Left lobe of liver (tissue), 2 donors: Measurements from ENCODE around the gene RAB9A. TPM values are rescaled to one million over a fixed set of nuclear protein-coding genes. Genes with fewer than 3 reads are reported as not detected.
"Not testable (repeated sequence)": the region's sequence is repeated elsewhere in the genome, so short reads cannot be mapped to it uniquely, and the experiment has no call there.

Experiments used
- ATAC-seq: fragments of 200-7000 bp; cut with Tn5 transposase; one replicate; pipeline ENCODE4 v1.9.1; 2020; ENCODE audit warnings: mild to moderate bottlenecking, moderate library complexity
- DNase-seq: peaks from one replicate; pipeline ENCODE4 v3.0.0-alpha.2; 2020; ENCODE audit warnings: low spot score
- total RNA-seq: library from RNA; stranded (reverse); gene quantifications from one replicate; pipeline ENCODE4 v1.2.1, GENCODE V29; 2021
- donor health status: DM: no; HTN: no; CAD: no; lungs with moderate emphysema.
- donor health status: DM: no; HTN: yes; CAD: no.

RAB9A gene
- total RNA-seq = 8.5 TPM

- ATAC-seq (peak; percentile 99), DNase-seq (peak; percentile 87)
Observed at GRCh38 chrX:13688958-13689740, at the start of gene RAB9A. Gene RAB9A, plus strand, starts transcription at chrX:13689128. Its CDS starts 19,619 bp downstream, at chrX:13708747.

- not testable (repeated sequence) for ATAC-seq, DNase-seq
Observed at GRCh38 chrX:13641684-13642083, 47.2 kb upstream of the RAB9A start.

GRCh38 chrX:13645464-13646153 lies 43.3 kb upstream of the RAB9A start:
- ATAC-seq = no peak
- DNase-seq = no peak

GRCh38 chrX:13646154-13646549 lies 42.8 kb upstream of the RAB9A start:
- ATAC-seq = peak; percentile 89

GRCh38 chrX:13647709-13648212 lies 41.2 kb upstream of the RAB9A start:
- DNase-seq (no peak), ATAC-seq (no peak)

More at GRCh38 chrX:13646154-13646549, 42.8 kb upstream of the RAB9A start:
- peak; percentile 47 for DNase-seq

- DNase-seq, ATAC-seq: not testable (repeated sequence)
Observed at GRCh38 chrX:13648336-13648735, 40.6 kb upstream of the RAB9A start.

- ATAC-seq (no peak), DNase-seq (no peak)
Observed at GRCh38 chrX:13649838-13650237, 39.1 kb upstream of the RAB9A start.

- no peak for DNase-seq
- no peak for ATAC-seq
Observed at GRCh38 chrX:13650318-13650717, 38.6 kb upstream of the RAB9A start.

- no peak for DNase-seq
Observed at GRCh38 chrX:13651150-13651549, 37.8 kb upstream of the RAB9A start.

GRCh38 chrX:13652287-13652793 lies 36.6 kb upstream of the RAB9A start:
- DNase-seq = no peak
- ATAC-seq = no peak

More at GRCh38 chrX:13651150-13651549, 37.8 kb upstream of the RAB9A start:
- ATAC-seq = no peak

GRCh38 chrX:13652850-13653693 lies 35.9 kb upstream of the RAB9A start, which contains the start of gene TCEANC:
Gene TCEANC, plus strand, starts transcription at chrX:13653141. Its CDS starts 9,368 bp downstream, at chrX:13662509.
- ATAC-seq (peak; percentile 97), DNase-seq (peak; percentile 95)

GRCh38 chrX:13654116-13654515 lies 34.8 kb upstream of the RAB9A start:
- DNase-seq (no peak), ATAC-seq (no peak)

GRCh38 chrX:13655674-13656073 lies 33.3 kb upstream of the RAB9A start:
- ATAC-seq (no peak), DNase-seq (no peak)

- peak; percentile 82 for ATAC-seq
Observed at GRCh38 chrX:13658602-13659001, 30.3 kb upstream of the RAB9A start.

GRCh38 chrX:13659063-13659462 lies 29.9 kb upstream of the RAB9A start:
- ATAC-seq (peak; percentile 56), DNase-seq (no peak)

More at GRCh38 chrX:13658602-13659001, 30.3 kb upstream of the RAB9A start:
- DNase-seq = no peak

GRCh38 chrX:13661735-13662288 lies 27.1 kb upstream of the RAB9A start:
- ATAC-seq = no peak
- DNase-seq = no peak

- DNase-seq = no peak
- no peak for ATAC-seq
Observed at GRCh38 chrX:13662355-13662791, 26.6 kb upstream of the RAB9A start.

GRCh38 chrX:13664020-13664419 lies 24.9 kb upstream of the RAB9A start:
- no peak for DNase-seq
- ATAC-seq = no peak

GRCh38 chrX:13666836-13667235 lies 22.1 kb upstream of the RAB9A start:
- ATAC-seq (no peak), DNase-seq (no peak)

- ATAC-seq = no peak
- no peak for DNase-seq
Observed at GRCh38 chrX:13667919-13668318, 21.0 kb upstream of the RAB9A start.
